Measurements from ENCODE around the gene SLC15A4.
A peak's percentile ranks its signal among the peaks of the same experiment; 100 is the strongest.

SLC15A4 gene

DNA sequence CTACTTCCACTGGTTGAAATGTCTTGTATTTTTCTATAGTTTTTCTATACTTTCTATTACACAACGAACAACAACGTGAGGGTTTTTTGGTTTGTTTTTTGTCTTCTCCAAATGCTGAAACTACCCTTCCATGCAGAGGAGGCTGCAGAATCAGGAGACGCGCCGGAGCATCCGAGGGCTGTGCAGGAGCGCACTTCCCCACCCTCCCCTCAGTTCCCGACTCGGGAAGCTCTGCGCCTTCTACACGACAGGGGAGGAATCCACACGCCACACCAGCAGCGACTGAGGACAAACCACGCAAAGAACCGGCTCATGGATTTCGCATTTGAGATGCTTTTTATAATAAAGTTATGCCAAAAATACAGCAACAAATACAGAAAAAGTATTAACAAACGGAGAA lies 30.9 kb downstream of the SLC15A4 start:
- Histone ChIP-seq H3F3A (ENCODE audit: insufficient read depth) (peaks cover 40% of the 10 kb centered on the region), H3K27ac (ENCODE audit: low read depth, low read length) (no peak overlapping the region), H3K9ac (ENCODE audit: low read length) (no peak overlapping the region), H3K9me3 (ENCODE audit: insufficient read depth, low read length) (no peaks in the 10 kb centered on the region), H3K79me2 (ENCODE audit: insufficient read depth, low read length) (peaks cover 9% of the 10 kb centered on the region; the same call in 1 of the 2 replicates), H2AFZ (ENCODE audit: low read depth, low read length, severe bottlenecking) (no peak overlapping the region), H3K4me3 (ENCODE audit: insufficient read depth, low read length, poor library complexity, severe bottlenecking) (no peak overlapping the region), H3K4me2 (ENCODE audit: low read depth, low read length, poor library complexity, severe bottlenecking) (no peak overlapping the region), H3K9me2 (replicated peaks; ENCODE audit: insufficient read depth, low read length) (no peaks in the 10 kb centered on the region), H4K20me1 (ENCODE audit: low read depth, low read length) (no peaks in the 10 kb centered on the region), H3K36me3 (ENCODE audit: low read length) (peaks cover 12% of the 10 kb centered on the region), H3K27me3 (ENCODE audit: low read length) (no peaks in the 10 kb centered on the region)
- TF ChIP-seq EZH2phosphoT487 (conservative IDR thresholded peaks at IDR 0.05; ENCODE audit: low read length), result no peak
- TF ChIP-seq, protein P1, sequence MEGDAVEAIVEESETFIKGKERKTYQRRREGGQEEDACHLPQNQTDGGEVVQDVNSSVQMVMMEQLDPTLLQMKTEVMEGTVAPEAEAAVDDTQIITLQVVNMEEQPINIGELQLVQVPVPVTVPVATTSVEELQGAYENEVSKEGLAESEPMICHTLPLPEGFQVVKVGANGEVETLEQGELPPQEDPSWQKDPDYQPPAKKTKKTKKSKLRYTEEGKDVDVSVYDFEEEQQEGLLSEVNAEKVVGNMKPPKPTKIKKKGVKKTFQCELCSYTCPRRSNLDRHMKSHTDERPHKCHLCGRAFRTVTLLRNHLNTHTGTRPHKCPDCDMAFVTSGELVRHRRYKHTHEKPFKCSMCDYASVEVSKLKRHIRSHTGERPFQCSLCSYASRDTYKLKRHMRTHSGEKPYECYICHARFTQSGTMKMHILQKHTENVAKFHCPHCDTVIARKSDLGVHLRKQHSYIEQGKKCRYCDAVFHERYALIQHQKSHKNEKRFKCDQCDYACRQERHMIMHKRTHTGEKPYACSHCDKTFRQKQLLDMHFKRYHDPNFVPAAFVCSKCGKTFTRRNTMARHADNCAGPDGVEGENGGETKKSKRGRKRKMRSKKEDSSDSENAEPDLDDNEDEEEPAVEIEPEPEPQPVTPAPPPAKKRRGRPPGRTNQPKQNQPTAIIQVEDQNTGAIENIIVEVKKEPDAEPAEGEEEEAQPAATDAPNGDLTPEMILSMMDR (IDR thresholded peaks at IDR 0.05; ENCODE audit: insufficient read depth, low read length, poor library complexity, severe bottlenecking), result no peak

DNA sequence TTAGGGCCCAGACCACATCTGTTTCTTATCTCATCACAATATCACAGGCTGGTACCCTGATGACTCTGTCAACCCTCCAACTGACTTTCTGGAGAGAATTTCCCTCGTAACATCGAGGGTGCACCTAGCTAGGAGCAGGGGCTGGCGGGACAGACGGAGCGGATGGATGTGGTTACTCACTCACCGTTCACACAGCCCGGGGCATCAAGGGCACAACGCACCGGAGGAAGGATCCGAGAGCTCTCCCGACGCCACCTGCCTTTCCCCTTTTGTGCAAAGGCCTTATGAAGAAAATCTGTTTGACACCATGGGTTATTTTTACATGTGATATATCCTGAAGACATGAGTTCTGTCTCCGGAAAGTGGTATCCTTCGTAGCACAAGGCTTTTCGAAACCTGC lies 31.4 kb downstream of the SLC15A4 start:
- no peak overlapping the region for H2AFZ ChIP-seq (ENCODE audit: low read depth, low read length, severe bottlenecking)

DNA sequence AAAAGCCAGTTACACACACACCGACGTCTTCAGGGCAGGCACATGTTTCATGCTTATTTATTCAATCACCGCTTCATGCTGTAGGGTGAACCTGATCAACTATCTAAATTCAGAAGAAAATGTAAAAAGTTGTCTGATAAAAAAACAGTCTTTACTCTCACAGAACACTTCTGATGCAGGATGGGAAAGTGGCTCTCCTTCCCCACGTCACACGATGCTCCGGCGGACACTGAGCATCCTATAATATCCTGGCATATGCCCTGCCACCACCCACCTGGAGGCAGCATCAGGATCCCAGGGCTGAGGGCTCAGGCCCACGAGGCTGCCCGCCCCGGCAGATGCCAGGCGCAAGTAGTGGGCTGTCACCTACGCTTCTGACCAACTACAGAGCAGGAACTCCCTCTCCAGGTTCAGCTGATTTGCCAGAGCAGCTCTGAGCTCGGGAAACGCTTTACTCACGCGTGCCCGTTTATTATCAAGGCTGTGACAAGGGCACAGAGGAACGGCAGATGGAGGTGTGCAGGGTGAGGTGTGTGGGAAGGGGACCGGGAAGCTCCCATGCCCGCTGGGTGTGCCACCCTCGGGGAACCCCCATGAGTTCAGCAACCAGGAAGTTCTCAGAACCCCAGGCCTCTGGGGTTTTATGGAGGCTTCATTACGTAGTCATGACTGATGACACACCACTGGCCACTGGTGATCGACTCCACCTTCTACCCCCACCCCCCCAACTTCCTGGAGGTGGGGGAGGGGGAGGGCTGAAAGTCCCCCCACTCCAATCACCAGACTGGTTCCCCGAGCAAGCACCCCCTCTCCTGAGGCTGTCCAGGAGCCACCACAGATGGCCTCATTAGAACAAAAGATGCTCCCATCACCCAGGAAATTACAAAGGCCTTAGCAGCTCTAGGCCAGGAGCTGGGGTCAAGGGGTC lies 32.1 kb downstream of the SLC15A4 start:
- Histone ChIP-seq H3K9me2 (replicated peaks; ENCODE audit: insufficient read depth, low read length) (no peaks in the 10 kb centered on the region), H3K4me3 (ENCODE audit: insufficient read depth, low read length, poor library complexity, severe bottlenecking) (no peak overlapping the region), H4K20me1 (ENCODE audit: low read depth, low read length) (no peaks in the 10 kb centered on the region), H3K9me3 (ENCODE audit: insufficient read depth, low read length) (no peaks in the 10 kb centered on the region), H2AFZ (ENCODE audit: low read depth, low read length, severe bottlenecking) (no peak overlapping the region), H3K27me3 (ENCODE audit: low read length) (no peaks in the 10 kb centered on the region), H3K9ac (ENCODE audit: low read length) (no peak overlapping the region), H3K27ac (ENCODE audit: low read depth, low read length) (peak overlapping the region; percentile 9; the same call in 1 of the 2 replicates), H3K36me3 (ENCODE audit: low read length) (peaks cover 12% of the 10 kb centered on the region), H3K79me2 (ENCODE audit: insufficient read depth, low read length) (peaks cover 9% of the 10 kb centered on the region; the same call in 1 of the 2 replicates), H3F3A (ENCODE audit: insufficient read depth) (peaks cover 27% of the 10 kb centered on the region), H3K4me2 (ENCODE audit: low read depth, low read length, poor library complexity, severe bottlenecking) (no peak overlapping the region)
- TF ChIP-seq EZH2phosphoT487 (conservative IDR thresholded peaks at IDR 0.05; ENCODE audit: low read length), result no peak
- TF ChIP-seq, protein P1 (IDR thresholded peaks at IDR 0.05; ENCODE audit: insufficient read depth, low read length, poor library complexity, severe bottlenecking), result no peak

More for the DNA sequence above, 31.4 kb downstream of the SLC15A4 start:
- no peaks in the 10 kb centered on the region for H4K20me1 ChIP-seq (ENCODE audit: low read depth, low read length)
- H3K36me3 ChIP-seq (ENCODE audit: low read length), result peaks cover 12% of the 10 kb centered on the region
- H3K9ac ChIP-seq (ENCODE audit: low read length), result no peak overlapping the region
- peaks cover 9% of the 10 kb centered on the region; the same call in 1 of the 2 replicates for H3K79me2 ChIP-seq (ENCODE audit: insufficient read depth, low read length)
- no peaks in the 10 kb centered on the region for H3K9me3 ChIP-seq (ENCODE audit: insufficient read depth, low read length)
- H3K4me2 ChIP-seq (ENCODE audit: low read depth, low read length, poor library complexity, severe bottlenecking), result no peak overlapping the region
- H3K9me2 ChIP-seq (replicated peaks; ENCODE audit: insufficient read depth, low read length), result no peaks in the 10 kb centered on the region
- no peaks in the 10 kb centered on the region for H3K27me3 ChIP-seq (ENCODE audit: low read length)
- peaks cover 35% of the 10 kb centered on the region for H3F3A ChIP-seq (ENCODE audit: insufficient read depth)
- no peak for TF ChIP-seq EZH2phosphoT487 (conservative IDR thresholded peaks at IDR 0.05; ENCODE audit: low read length)
- TF ChIP-seq, protein P1 (IDR thresholded peaks at IDR 0.05; ENCODE audit: insufficient read depth, low read length, poor library complexity, severe bottlenecking), result no peak
- H3K4me3 ChIP-seq (ENCODE audit: insufficient read depth, low read length, poor library complexity, severe bottlenecking), result no peak overlapping the region
- H3K27ac ChIP-seq (ENCODE audit: low read depth, low read length), result peak overlapping the region; percentile 9; the same call in 1 of the 2 replicates
